ENCODE results near the gene NUP210. TPM values are rescaled to one million over a fixed set of nuclear protein-coding genes. Genes with fewer than 3 reads are reported as not detected.

Gene NUP210
- total RNA-seq, 1 experiment from 2014 or later = 27.2 TPM

- DNase-seq (ENCODE audit: low read depth) = no peak
- in situ Hi-C loops (cut with HindIII; ENCODE audit: low pct_unique_long_range_greater_than_20kb, low sequenced_read_pairs) = no loop called here
Measured at GRCh38 chr3:13276438-13277195, 143.5 kb downstream of the NUP210 start.

GRCh38 chr3:13275376-13276005 lies 144.6 kb downstream of the NUP210 start:
- in situ Hi-C loops (cut with HindIII; ENCODE audit: low pct_unique_long_range_greater_than_20kb, low sequenced_read_pairs) = no loop called here

GRCh38 chr3:13274551-13275332 lies 145.4 kb downstream of the NUP210 start:
- in situ Hi-C loops (cut with HindIII; ENCODE audit: low pct_unique_long_range_greater_than_20kb, low sequenced_read_pairs) = no loop called here
- no peak for DNase-seq (ENCODE audit: low read depth)

More at GRCh38 chr3:13275376-13276005, 144.6 kb downstream of the NUP210 start:
- DNase-seq (ENCODE audit: low read depth) = no peak

- no peak for DNase-seq (ENCODE audit: low read depth)
- in situ Hi-C loops (cut with HindIII; ENCODE audit: low pct_unique_long_range_greater_than_20kb, low sequenced_read_pairs) = no loop called here
Measured at GRCh38 chr3:13274125-13274524, 146.0 kb downstream of the NUP210 start.

GRCh38 chr3:13273604-13274105 lies 146.5 kb downstream of the NUP210 start:
- in situ Hi-C loops (cut with HindIII; ENCODE audit: low pct_unique_long_range_greater_than_20kb, low sequenced_read_pairs) = no loop called here
- no peak for DNase-seq (ENCODE audit: low read depth)

- DNase-seq (ENCODE audit: low read depth) = no peak
- in situ Hi-C loops (cut with HindIII; ENCODE audit: low pct_unique_long_range_greater_than_20kb, low sequenced_read_pairs) = no loop called here
Measured at GRCh38 chr3:13272831-13273603, 147.1 kb downstream of the NUP210 start.

- in situ Hi-C loops (cut with HindIII; ENCODE audit: low pct_unique_long_range_greater_than_20kb, low sequenced_read_pairs) = no loop called here
- DNase-seq (ENCODE audit: low read depth) = no peak
Measured at GRCh38 chr3:13269711-13270378, 150.3 kb downstream of the NUP210 start.

- no peak for DNase-seq (ENCODE audit: low read depth)
- in situ Hi-C loops (cut with HindIII; ENCODE audit: low pct_unique_long_range_greater_than_20kb, low sequenced_read_pairs) = no loop called here
Measured at GRCh38 chr3:13268961-13269441, 151.1 kb downstream of the NUP210 start.

- in situ Hi-C loops (cut with HindIII; ENCODE audit: low pct_unique_long_range_greater_than_20kb, low sequenced_read_pairs) = no loop called here
- DNase-seq (ENCODE audit: low read depth) = no peak
Measured at GRCh38 chr3:13268120-13268519, 152.0 kb downstream of the NUP210 start.

- DNase-seq (ENCODE audit: low read depth) = no peak
Measured at GRCh38 chr3:13266651-13267362, 153.3 kb downstream of the NUP210 start.

More at GRCh38 chr3:13266651-13267362, 153.3 kb downstream of the NUP210 start:
- in situ Hi-C loops (cut with HindIII; ENCODE audit: low pct_unique_long_range_greater_than_20kb, low sequenced_read_pairs) = no loop called here

Other genes starting within 250 kb of the NUP210 start
- 13.3 and 19.3 TPM in 2 replicates for gene HDAC11, start 60.0 kb upstream of the NUP210 start, total RNA-seq (2014; rRNA removed; shearing (Covaris generic); ENCODE audit: low replicate concordance)
- gene FBLN2, start 128.8 kb upstream of the NUP210 start, total RNA-seq (2014; rRNA removed; shearing (Covaris generic); ENCODE audit: low replicate concordance) = 0.10 TPM in 1 of 2 replicates, not detected in the other

Data from Caki2 (cell line).